OCI-LY3 (cell line): ENCODE results near the gene NXN.

ENCODE experiments used
- CTCF ChIP-seq: fragments of 200-600, 300-600 bp; sonication (generic); IDR thresholded peaks from 2 replicates; pipeline ENCODE4 v1.5.1; 2014; ENCODE audit warnings: antibody characterized with exemption, low read length, low read depth
- EZH2phosphoT487 ChIP-seq: fragments of 200-600 bp; shearing (Covaris generic); IDR thresholded peaks from 2 replicates; pipeline ENCODE4 v1.6.1; 2018; ENCODE audit warnings: antibody characterized with exemption, mixed run types, low read depth

DNA sequence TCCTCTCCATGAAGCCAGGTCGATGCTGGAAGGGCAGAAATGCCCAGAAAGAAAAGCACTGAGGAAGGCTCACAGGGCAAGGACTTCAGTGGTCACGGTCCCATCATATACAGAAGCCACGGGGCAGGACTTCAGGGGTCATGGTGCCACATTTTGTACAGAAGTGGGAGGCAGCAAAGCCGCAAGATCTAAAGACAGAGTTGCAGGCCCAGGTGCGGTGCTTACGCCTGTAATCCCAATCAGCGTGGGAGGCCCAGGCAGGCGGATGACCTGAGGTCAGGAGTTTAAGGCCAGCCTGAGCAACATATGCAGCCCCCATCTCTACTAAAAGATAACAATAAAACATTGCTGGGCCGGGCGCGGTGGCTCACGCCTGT lies 96.0 kb downstream of the NXN start:
- TF ChIP-seq CTCF (no peak), EZH2phosphoT487 (no peak)
